Activated CD4-positive, alpha-beta memory T cell treated with anti-CD3 and anti-CD28 coated beads, Interleukin-2, amount 10 ng/mL, durations not matched to agents 7 days and 5 days (primary cell): ENCODE results near the gene FILIP1L. TPM values are rescaled to one million over a fixed set of nuclear protein-coding genes. Genes with fewer than 3 reads are reported as not detected.

ENCODE experiments used
- CTCF ChIA-PET: fragments of 350-600 bp; sonication (Branson Sonifier 250); formaldehyde crosslinking; loops from one replicate; lab custom pipeline; 2021; ENCODE audit warnings: antibody characterized with exemption, inconsistent platforms; lab: Charles Lee
- POLR2A ChIA-PET: fragments of 350-600 bp; sonication (Branson Sonifier 250); formaldehyde crosslinking; loops from one replicate; lab custom pipeline; 2021; ENCODE audit warnings: antibody characterized with exemption; lab: Charles Lee
- DNase-seq: peaks from one replicate; pipeline ENCODE4 v3.0.0-alpha.2; 2020
- H3K27ac Mint-ChIP-seq: one replicate; pipeline ENCODE4 v1.8.0; 2021; ENCODE audit warnings: mild to moderate bottlenecking, mixed read lengths
- H3K27me3 Mint-ChIP-seq: one replicate; pipeline ENCODE4 v1.8.0; 2021; ENCODE audit warnings: mixed read lengths
- H3K36me3 Mint-ChIP-seq: one replicate; pipeline ENCODE4 v1.8.0; 2021; ENCODE audit warnings: low read depth, mixed read lengths
- H3K4me1 Mint-ChIP-seq: one replicate; pipeline ENCODE4 v1.8.0; 2021; ENCODE audit warnings: mixed read lengths
- H3K4me3 Mint-ChIP-seq: one replicate; pipeline ENCODE4 v1.8.0; 2021; ENCODE audit warnings: mild to moderate bottlenecking, mixed read lengths
- H3K9me3 Mint-ChIP-seq: one replicate; pipeline ENCODE4 v1.8.0; 2021; ENCODE audit warnings: mixed read lengths
- total RNA-seq, 2 experiments: library from RNA; stranded (reverse); gene quantifications; one replicate each; pipeline ENCODE4 v1.2.3, GENCODE V29; 2021

FILIP1L gene
- total RNA-seq, 2 experiments from 2014 or later, result 1.9 to 2.0 TPM

GRCh38 chr3:99877031-99877579, 237.2 kb downstream of the FILIP1L start:
- no peak overlapping the region for H3K4me3 Mint-ChIP-seq
- POLR2A ChIA-PET, result interaction anchor here (1.1 to 1.3 kb wide), 2 partner anchors 9 kb away, joined by 3 to 6 read pairs; no protein-coding TSS in a partner anchor
- peaks cover 29% of the 10 kb centered on the region for H3K4me1 Mint-ChIP-seq
- DNase-seq, result no peak
- CTCF ChIA-PET, result no interaction called here
- H3K27me3 Mint-ChIP-seq, result peaks cover 18% of the 10 kb centered on the region
- H3K9me3 Mint-ChIP-seq, result no peaks in the 10 kb centered on the region
- no peaks in the 10 kb centered on the region for H3K36me3 Mint-ChIP-seq
- H3K27ac Mint-ChIP-seq, result no peak overlapping the region

GRCh38 chr3:99875929-99876841, 238.1 kb downstream of the FILIP1L start:
- POLR2A ChIA-PET, result interaction anchor here (1.0 to 1.3 kb wide), 3 partner anchors 9 to 525 kb away, joined by 3 to 5 read pairs (median 3); partner anchors contain the start of genes LNP1 and TOMM70
- H3K27me3 Mint-ChIP-seq, result peaks cover 18% of the 10 kb centered on the region
- DNase-seq, result peak; percentile 68
- H3K4me1 Mint-ChIP-seq, result peaks cover 36% of the 10 kb centered on the region
- H3K36me3 Mint-ChIP-seq, result no peaks in the 10 kb centered on the region
- peak overlapping the region; percentile 69 for H3K4me3 Mint-ChIP-seq
- no peak overlapping the region for H3K27ac Mint-ChIP-seq
- no peaks in the 10 kb centered on the region for H3K9me3 Mint-ChIP-seq
- CTCF ChIA-PET, result interaction anchor here (0.7 to 1.4 kb wide), 3 partner anchors 8 to 384 kb away, joined by 3 to 6 read pairs (median 4); partner anchors contain the start of gene TBC1D23

GRCh38 chr3:99875581-99875928, 238.7 kb downstream of the FILIP1L start:
- Mint-ChIP-seq H3K27me3 (peaks cover 18% of the 10 kb centered on the region), H3K36me3 (no peaks in the 10 kb centered on the region), H3K4me1 (peaks cover 36% of the 10 kb centered on the region), H3K4me3 (peak overlapping the region; percentile 69), H3K9me3 (no peaks in the 10 kb centered on the region), H3K27ac (no peak overlapping the region)
- ChIA-PET POLR2A (interaction anchor here (1.0 kb wide), 2 partner anchors 11 to 526 kb away, joined by 3 to 5 read pairs; partner anchors contain the start of genes LNP1 and TOMM70), CTCF (interaction anchor here (0.7 to 1.4 kb wide), 3 partner anchors 9 to 385 kb away, joined by 3 to 6 read pairs (median 4); partner anchors contain the start of gene TBC1D23)
- DNase-seq, result no peak

DNA sequence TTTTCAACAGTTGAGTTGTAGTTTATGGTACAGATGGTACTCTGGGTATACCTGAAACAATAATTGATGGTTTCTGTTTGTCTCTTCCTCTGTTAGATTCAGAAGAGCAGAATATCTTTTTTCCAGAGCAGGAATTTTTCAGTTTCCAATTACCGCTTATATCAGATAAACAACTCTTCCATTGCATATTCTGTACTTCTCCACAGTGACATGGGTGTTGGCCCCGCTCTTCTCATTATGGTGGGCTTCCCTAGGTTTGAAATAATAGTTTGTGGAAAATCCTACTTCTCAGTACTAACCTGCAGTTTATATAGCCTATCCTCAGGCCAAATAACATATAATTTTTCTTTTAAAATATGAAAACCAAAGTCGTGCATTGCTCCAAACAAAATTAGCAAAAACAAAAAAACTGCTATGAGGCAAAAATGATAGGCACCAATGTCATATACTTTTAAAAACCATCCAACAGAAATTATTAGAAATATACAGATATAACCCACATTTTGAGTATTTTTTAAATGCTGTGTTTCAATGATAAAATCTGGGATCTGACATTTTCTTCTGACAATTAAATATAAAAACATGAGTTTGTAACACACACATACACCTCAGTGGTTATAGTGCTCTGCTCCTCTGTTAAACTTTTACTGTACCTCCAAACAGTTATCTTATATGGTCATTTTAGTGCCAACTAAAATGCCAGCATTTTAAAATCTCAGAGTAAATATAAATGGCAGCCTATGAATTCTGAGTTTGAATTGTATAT, 239.9 kb downstream of the FILIP1L start:
- no peaks in the 10 kb centered on the region for H3K36me3 Mint-ChIP-seq
- no peaks in the 10 kb centered on the region for H3K9me3 Mint-ChIP-seq
- peaks cover 18% of the 10 kb centered on the region for H3K27me3 Mint-ChIP-seq
- DNase-seq, result no peak
- POLR2A ChIA-PET, result no interaction called here
- CTCF ChIA-PET, result interaction anchor here (0.6 kb wide), 1 partner anchor 43 kb away, joined by 3 read pairs; no protein-coding TSS in a partner anchor
- H3K4me3 Mint-ChIP-seq, result no peak overlapping the region
- H3K4me1 Mint-ChIP-seq, result peaks cover 37% of the 10 kb centered on the region
- H3K27ac Mint-ChIP-seq, result no peak overlapping the region

GRCh38 chr3:99873269-99874102, 240.8 kb downstream of the FILIP1L start:
- no peak for DNase-seq
- Mint-ChIP-seq H3K4me3 (no peak overlapping the region), H3K27me3 (peaks cover 18% of the 10 kb centered on the region), H3K4me1 (peaks cover 43% of the 10 kb centered on the region), H3K9me3 (no peaks in the 10 kb centered on the region), H3K36me3 (no peaks in the 10 kb centered on the region), H3K27ac (no peak overlapping the region)
- ChIA-PET CTCF (interaction anchor here (0.6 kb wide), 1 partner anchor 42 kb away, joined by 3 read pairs; no protein-coding TSS in a partner anchor), POLR2A (no interaction called here)

DNA sequence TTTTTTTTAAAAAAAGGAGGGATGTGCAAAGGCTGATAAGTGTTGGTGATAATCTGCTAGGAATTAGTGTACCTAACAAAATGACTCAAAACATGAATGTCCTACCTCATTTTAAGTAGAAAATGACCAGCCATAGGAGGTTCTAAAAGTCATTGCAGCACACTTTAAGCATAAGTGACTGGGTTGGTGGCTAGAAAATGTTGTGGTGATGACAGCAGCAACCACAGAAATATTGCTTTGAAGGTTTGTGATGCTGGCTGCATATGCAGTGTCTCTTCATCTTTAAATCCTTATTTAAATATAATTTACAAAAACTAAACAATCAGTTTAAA, 241.4 kb downstream of the FILIP1L start:
- DNase-seq, result peak; percentile 58
- ChIA-PET POLR2A (no interaction called here), CTCF (no interaction called here)
- Mint-ChIP-seq H3K4me3 (no peak overlapping the region), H3K27me3 (peaks cover 16% of the 10 kb centered on the region), H3K4me1 (peaks cover 49% of the 10 kb centered on the region), H3K36me3 (no peaks in the 10 kb centered on the region), H3K27ac (peak overlapping the region; percentile 27), H3K9me3 (no peaks in the 10 kb centered on the region)

DNA sequence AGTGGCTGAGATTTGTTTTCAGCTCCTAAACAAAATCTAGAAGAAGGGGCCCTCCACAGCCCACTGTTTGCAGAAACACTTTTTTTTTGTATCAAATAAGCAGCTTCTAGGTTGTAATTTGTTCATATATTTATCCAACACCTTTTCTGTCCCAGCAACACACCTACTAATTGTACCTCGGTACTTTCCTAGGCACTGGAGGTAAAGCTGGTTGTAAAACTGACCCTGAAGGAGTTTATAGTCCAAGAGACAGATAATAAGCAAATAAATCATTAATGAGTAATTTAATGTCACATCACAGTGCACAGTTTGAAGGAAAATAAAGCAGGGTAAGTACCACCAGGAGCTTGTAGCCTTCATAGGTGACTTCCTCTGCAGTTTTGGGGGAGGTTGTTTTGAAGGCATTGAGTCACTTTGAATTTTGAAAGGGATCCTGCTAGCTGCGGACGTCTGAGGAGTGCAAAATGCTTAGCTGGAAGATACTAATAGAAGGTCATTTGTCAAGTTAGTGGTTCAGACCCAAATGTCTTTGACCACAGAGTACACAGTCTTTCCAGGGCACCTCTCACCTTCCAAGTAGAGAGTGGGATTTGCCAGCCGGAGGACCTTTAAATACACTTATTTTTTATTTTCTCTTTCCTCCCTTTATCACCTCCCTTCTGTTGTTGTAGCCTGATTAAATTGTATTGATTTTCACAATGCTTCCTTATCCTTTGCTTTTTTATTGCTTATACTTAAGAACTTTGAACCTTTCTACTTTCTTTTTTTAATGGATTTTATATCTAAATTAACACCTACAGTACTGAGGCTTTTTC, 242.9 kb downstream of the FILIP1L start:
- Mint-ChIP-seq H3K9me3 (no peaks in the 10 kb centered on the region), H3K27ac (no peak overlapping the region), H3K4me3 (no peak overlapping the region), H3K27me3 (peaks cover 12% of the 10 kb centered on the region), H3K4me1 (peaks cover 63% of the 10 kb centered on the region), H3K36me3 (no peaks in the 10 kb centered on the region)
- ChIA-PET CTCF (interaction anchor here (0.8 to 1.2 kb wide), 2 partner anchors 40 to 197 kb away, joined by 3 read pairs; no protein-coding TSS in a partner anchor), POLR2A (interaction anchor here (2.3 to 2.4 kb wide), 2 partner anchors 10 to 13 kb away, joined by 6 to 11 read pairs; no protein-coding TSS in a partner anchor)
- no peak for DNase-seq

DNA sequence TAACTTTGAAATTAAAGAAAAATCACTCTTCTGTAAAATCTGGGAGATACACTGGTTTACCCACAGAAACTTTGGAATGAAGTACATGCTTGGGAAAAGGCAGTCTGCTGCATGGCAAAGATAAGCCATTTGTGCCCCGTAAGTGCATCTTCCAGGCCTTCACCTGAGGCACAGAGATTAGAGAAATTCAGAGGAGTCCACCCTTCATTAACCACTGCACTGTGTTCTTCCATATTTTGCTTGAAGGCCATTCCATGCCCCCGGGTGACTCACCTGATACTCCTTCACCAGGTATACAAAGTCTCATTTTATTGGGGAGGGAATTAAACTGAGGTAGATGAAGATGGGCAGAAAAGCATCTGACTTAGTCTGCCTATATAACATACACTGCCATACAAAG, 243.6 kb downstream of the FILIP1L start:
- CTCF ChIA-PET, result interaction anchor here (1.2 kb wide), 1 partner anchor 198 kb away, joined by 3 read pairs; no protein-coding TSS in a partner anchor
- DNase-seq, result no peak
- peaks cover 67% of the 10 kb centered on the region for H3K4me1 Mint-ChIP-seq
- peaks cover 9% of the 10 kb centered on the region for H3K27me3 Mint-ChIP-seq
- no peak overlapping the region for H3K4me3 Mint-ChIP-seq
- no peak overlapping the region for H3K27ac Mint-ChIP-seq
- no peaks in the 10 kb centered on the region for H3K9me3 Mint-ChIP-seq
- POLR2A ChIA-PET, result interaction anchor here (2.3 to 2.4 kb wide), 2 partner anchors 9 to 14 kb away, joined by 6 to 11 read pairs; no protein-coding TSS in a partner anchor
- no peaks in the 10 kb centered on the region for H3K36me3 Mint-ChIP-seq

DNA sequence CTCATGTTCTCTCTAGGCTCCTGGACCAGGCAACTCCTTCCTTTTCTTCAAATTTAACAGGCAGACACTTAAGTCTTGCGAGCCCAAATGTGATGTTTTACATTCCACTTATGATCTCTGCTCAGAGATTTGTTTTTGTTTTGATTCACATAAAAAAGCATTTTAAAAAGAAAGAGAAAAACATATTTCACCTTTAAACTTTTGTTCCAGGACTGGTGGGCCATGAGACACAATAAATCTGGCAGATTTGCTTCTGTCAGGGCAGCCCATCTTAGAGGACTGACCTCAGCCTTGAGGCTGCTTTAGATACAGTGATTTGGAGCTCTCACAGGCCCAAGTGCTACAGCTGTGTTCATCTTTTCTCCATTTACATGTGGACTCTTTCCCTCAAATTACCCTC, 244.7 kb downstream of the FILIP1L start:
- ChIA-PET POLR2A (interaction anchor here (2.3 to 2.4 kb wide), 2 partner anchors 8 to 15 kb away, joined by 6 to 11 read pairs; no protein-coding TSS in a partner anchor), CTCF (interaction anchor here (0.8 kb wide), 1 partner anchor 385 kb away, joined by 3 read pairs; no protein-coding TSS in a partner anchor)
- no peaks in the 10 kb centered on the region for H3K36me3 Mint-ChIP-seq
- peaks cover 66% of the 10 kb centered on the region for H3K4me1 Mint-ChIP-seq
- H3K9me3 Mint-ChIP-seq, result no peaks in the 10 kb centered on the region
- H3K27ac Mint-ChIP-seq, result no peak overlapping the region
- peaks cover 4% of the 10 kb centered on the region for H3K27me3 Mint-ChIP-seq
- no peak for DNase-seq
- H3K4me3 Mint-ChIP-seq, result no peak overlapping the region

DNA sequence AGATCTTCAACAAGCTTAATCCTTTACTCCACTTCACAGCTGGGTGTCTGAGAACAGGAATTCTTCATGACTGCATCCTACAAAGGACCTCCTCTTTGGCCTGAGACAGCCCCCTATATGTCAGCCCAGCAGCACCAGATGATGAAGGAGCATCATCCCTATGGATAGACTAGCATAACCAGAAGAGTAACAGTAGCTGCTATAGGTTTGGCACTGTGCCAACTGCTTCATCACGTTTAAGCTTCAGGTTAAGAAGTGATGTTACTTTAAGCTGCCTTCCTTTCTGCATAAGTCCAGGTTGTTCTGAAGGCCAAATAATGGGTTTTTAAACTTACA, 246.0 kb downstream of the FILIP1L start:
- POLR2A ChIA-PET, result interaction anchor here (0.7 to 1.4 kb wide), 5 partner anchors 9 to 533 kb away, joined by 3 to 6 read pairs (median 3); partner anchors contain the start of gene LNP1
- H3K9me3 Mint-ChIP-seq, result no peaks in the 10 kb centered on the region
- peak; percentile 35 for DNase-seq
- CTCF ChIA-PET, result interaction anchor here (1.1 to 1.3 kb wide), 2 partner anchors 9 to 386 kb away, joined by 3 to 5 read pairs; no protein-coding TSS in a partner anchor
- H3K27me3 Mint-ChIP-seq, result no peaks in the 10 kb centered on the region
- H3K4me1 Mint-ChIP-seq, result peaks cover 66% of the 10 kb centered on the region
- H3K4me3 Mint-ChIP-seq, result no peak overlapping the region
- peaks cover 3% of the 10 kb centered on the region for H3K36me3 Mint-ChIP-seq
- H3K27ac Mint-ChIP-seq, result peak overlapping the region; percentile 49
